ENCODE results near the gene AHNAK.

AHNAK gene

GRCh38 chr11:62513626-62514025 is 33.0 kb downstream of the AHNAK start:
- TF ChIP-seq CTCF (IDR thresholded peaks at IDR 0.05; ENCODE audit: extremely low read depth, insufficient read depth, missing control alignments), result no peak
- DNase-seq (ENCODE audit: low spot score), result no peak
- in situ Hi-C loops (cut with MboI; ENCODE audit: low pct_unique_long_range_greater_than_20kb, low sequenced_read_pairs, unreplicated experiment), result no loop called here

- no peak for DNase-seq (ENCODE audit: low spot score)
- TF ChIP-seq CTCF (IDR thresholded peaks at IDR 0.05; ENCODE audit: extremely low read depth, insufficient read depth, missing control alignments), result no peak
- in situ Hi-C loops (cut with MboI; ENCODE audit: low pct_unique_long_range_greater_than_20kb, low sequenced_read_pairs, unreplicated experiment), result no loop called here
Measured at GRCh38 chr11:62512961-62513360, 33.6 kb downstream of the AHNAK start.

GRCh38 chr11:62508336-62509058 is 38.1 kb downstream of the AHNAK start:
- peak; percentile 33 for TF ChIP-seq CTCF (IDR thresholded peaks at IDR 0.05; ENCODE audit: extremely low read depth, insufficient read depth, missing control alignments)
- DNase-seq (ENCODE audit: low spot score), result no peak
- in situ Hi-C loops (cut with MboI; ENCODE audit: low pct_unique_long_range_greater_than_20kb, low sequenced_read_pairs, unreplicated experiment), result no loop called here

- DNase-seq (ENCODE audit: low spot score), result no peak
- TF ChIP-seq CTCF (IDR thresholded peaks at IDR 0.05; ENCODE audit: extremely low read depth, insufficient read depth, missing control alignments), result no peak
- in situ Hi-C loops (cut with MboI; ENCODE audit: low pct_unique_long_range_greater_than_20kb, low sequenced_read_pairs, unreplicated experiment), result no loop called here
Measured at GRCh38 chr11:62507125-62507422, 39.5 kb downstream of the AHNAK start.

GRCh38 chr11:62506413-62507124 is 40.0 kb downstream of the AHNAK start:
- TF ChIP-seq CTCF (IDR thresholded peaks at IDR 0.05; ENCODE audit: extremely low read depth, insufficient read depth, missing control alignments), result no peak
- in situ Hi-C loops (cut with MboI; ENCODE audit: low pct_unique_long_range_greater_than_20kb, low sequenced_read_pairs, unreplicated experiment), result no loop called here
- DNase-seq (ENCODE audit: low spot score), result no peak

- no peak for TF ChIP-seq CTCF (IDR thresholded peaks at IDR 0.05; ENCODE audit: extremely low read depth, insufficient read depth, missing control alignments)
- in situ Hi-C loops (cut with MboI; ENCODE audit: low pct_unique_long_range_greater_than_20kb, low sequenced_read_pairs, unreplicated experiment), result no loop called here
- DNase-seq (ENCODE audit: low spot score), result no peak
Measured at GRCh38 chr11:62505440-62506091, 41.0 kb downstream of the AHNAK start.

Measured in GM13977 (cell line).